Measurements from ENCODE around the gene ULK3. TPM values are rescaled to one million over a fixed set of nuclear protein-coding genes. Genes with fewer than 3 reads are reported as not detected.

ULK3 gene
- total RNA-seq, 1 donor from 2014 or later = 24.3 TPM

- Mint-ChIP-seq H3K9me3 (ENCODE audit: low read depth) (no peaks in the 10 kb centered on the region), H3K27me3 (ENCODE audit: low read depth) (no peaks in the 10 kb centered on the region), H3K4me3 (ENCODE audit: unreplicated experiment) (no peak overlapping the region), H3K4me1 (ENCODE audit: low read depth) (peaks cover 14% of the 10 kb centered on the region), H3K27ac (ENCODE audit: unreplicated experiment) (no peak overlapping the region), H3K36me3 (ENCODE audit: low read depth) (no peaks in the 10 kb centered on the region)
- TF ChIP-seq CTCF (IDR thresholded peaks at IDR 0.05) = no peak
- no peak for DNase-seq (ENCODE audit: low spot score)
Observed at GRCh38 chr15:74884428-74885223, 41.7 kb upstream of the ULK3 start.

- H3K4me1 Mint-ChIP-seq (ENCODE audit: low read depth) = peaks cover 5% of the 10 kb centered on the region
- H3K4me3 Mint-ChIP-seq (ENCODE audit: unreplicated experiment) = no peak overlapping the region
- no peaks in the 10 kb centered on the region for H3K36me3 Mint-ChIP-seq (ENCODE audit: low read depth)
- no peak for TF ChIP-seq CTCF (IDR thresholded peaks at IDR 0.05)
- H3K9me3 Mint-ChIP-seq (ENCODE audit: low read depth) = no peaks in the 10 kb centered on the region
- DNase-seq (ENCODE audit: low spot score) = no peak
- no peak overlapping the region for H3K27ac Mint-ChIP-seq (ENCODE audit: unreplicated experiment)
- no peaks in the 10 kb centered on the region for H3K27me3 Mint-ChIP-seq (ENCODE audit: low read depth)
Observed at GRCh38 chr15:74882528-74882927, 39.6 kb upstream of the ULK3 start.

- H3K36me3 Mint-ChIP-seq (ENCODE audit: low read depth) = no peaks in the 10 kb centered on the region
- no peak overlapping the region for H3K27ac Mint-ChIP-seq (ENCODE audit: unreplicated experiment)
- peaks cover 4% of the 10 kb centered on the region for H3K4me1 Mint-ChIP-seq (ENCODE audit: low read depth)
- no peaks in the 10 kb centered on the region for H3K27me3 Mint-ChIP-seq (ENCODE audit: low read depth)
- no peak for DNase-seq (ENCODE audit: low spot score)
- H3K9me3 Mint-ChIP-seq (ENCODE audit: low read depth) = no peaks in the 10 kb centered on the region
- no peak for TF ChIP-seq CTCF (IDR thresholded peaks at IDR 0.05)
- H3K4me3 Mint-ChIP-seq (ENCODE audit: unreplicated experiment) = no peak overlapping the region
Observed at GRCh38 chr15:74878273-74878672, 35.3 kb upstream of the ULK3 start.

- no peak for TF ChIP-seq CTCF (IDR thresholded peaks at IDR 0.05)
- Mint-ChIP-seq H3K36me3 (ENCODE audit: low read depth) (no peaks in the 10 kb centered on the region), H3K27ac (ENCODE audit: unreplicated experiment) (peak overlapping the region; percentile 84), H3K9me3 (ENCODE audit: low read depth) (no peaks in the 10 kb centered on the region), H3K4me1 (ENCODE audit: low read depth) (peaks cover 40% of the 10 kb centered on the region), H3K4me3 (ENCODE audit: unreplicated experiment) (peak overlapping the region; percentile 90), H3K27me3 (ENCODE audit: low read depth) (no peaks in the 10 kb centered on the region)
- DNase-seq (ENCODE audit: low spot score) = no peak
Observed at GRCh38 chr15:74873756-74874424, 30.9 kb upstream of the ULK3 start.

GRCh38 chr15:74873036-74873755, 30.2 kb upstream of the ULK3 start, which contains the start of gene SCAMP2:
TSS of gene SCAMP2 (minus strand) at chr15:74873365. CDS start at chr15:74873255, 110 bp downstream.
- Mint-ChIP-seq H3K36me3 (ENCODE audit: low read depth) (no peaks in the 10 kb centered on the region), H3K4me3 (ENCODE audit: unreplicated experiment) (peak within 1 kb of the TSS; percentile 90), H3K9me3 (ENCODE audit: low read depth) (no peaks in the 10 kb centered on the region), H3K27me3 (ENCODE audit: low read depth) (no peaks in the 10 kb centered on the region), H3K4me1 (ENCODE audit: low read depth) (peaks cover 45% of the 10 kb centered on the region), H3K27ac (ENCODE audit: unreplicated experiment) (peak within 1 kb of the TSS; percentile 98)
- DNase-seq (ENCODE audit: low spot score) = peak; percentile 98
- no peak for TF ChIP-seq CTCF (IDR thresholded peaks at IDR 0.05)

Data from chondrocyte (in vitro differentiated cells).